Measurements from ENCODE around the gene RGS6. TPM values are rescaled to one million over a fixed set of nuclear protein-coding genes. Genes with fewer than 3 reads are reported as not detected.

The RGS6 gene
- total and polyA plus RNA-seq, 7 donors = 0.19 to 1.6 (median 0.42) TPM

DNA sequence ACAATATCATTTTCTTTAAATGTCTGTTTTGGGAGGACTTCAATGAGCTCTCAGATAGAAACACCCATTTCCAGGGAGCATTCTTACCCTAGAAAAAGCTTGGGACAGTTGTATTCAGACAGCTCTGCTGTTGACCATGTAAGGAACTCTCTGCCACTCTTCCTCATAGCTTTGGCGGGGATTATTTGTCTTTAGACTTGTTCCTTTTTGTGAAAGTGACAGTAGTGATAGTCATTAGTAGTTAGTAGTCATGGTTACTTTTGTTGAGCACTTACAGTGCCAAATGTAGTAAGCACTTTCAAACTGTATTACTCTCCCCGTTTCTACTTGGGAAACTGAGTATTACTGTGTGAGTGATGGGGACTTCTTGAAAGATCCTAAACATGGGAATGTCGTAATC is 167.3 kb downstream of the RGS6 start:
- WGBS, 3 donors = 73 to 76% (median 76%) methylated on average over 3 of the region's 3 CpGs
- H3K27me3 ChIP-seq (ENCODE audit: insufficient read depth in 3 of 3, low read length in 2 of 3) = no peaks in the 10 kb centered on the region
- no peak for TF ChIP-seq CTCF (IDR thresholded peaks at IDR 0.05)
- no peak overlapping the region for H3K4me3 ChIP-seq
- ATAC-seq (no peak), DNase-seq (no peak)
- H3K27ac ChIP-seq = no peak overlapping the region
- no peaks in the 10 kb centered on the region for H3K4me1 ChIP-seq
- H3K9me3 ChIP-seq = no peaks in the 10 kb centered on the region
- no peaks in the 10 kb centered on the region for H3K36me3 ChIP-seq (ENCODE audit: insufficient read depth in 1 of 2, low read depth in 1 of 2)
- intact Hi-C loops (cut with DNase I) = no loop called here

GRCh38 chr14:72104011-72104613 is 171.9 kb downstream of the RGS6 start:
- ATAC-seq = no peak
- Histone ChIP-seq H3K4me1 (no peaks in the 10 kb centered on the region), H3K27ac (no peak overlapping the region), H3K4me3 (no peak overlapping the region), H3K9me3 (no peaks in the 10 kb centered on the region), H3K36me3 (ENCODE audit: insufficient read depth in 1 of 2, low read depth in 1 of 2) (no peaks in the 10 kb centered on the region), H3K27me3 (ENCODE audit: insufficient read depth in 3 of 3, low read length in 2 of 3) (no peaks in the 10 kb centered on the region)
- DNase-seq = no peak
- intact Hi-C loops (cut with DNase I) = no loop called here
- TF ChIP-seq CTCF (IDR thresholded peaks at IDR 0.05) = peak; percentile 12
- WGBS, 3 donors = 50 to 55% (median 55%) methylated on average over 12 of the region's 12 CpGs

DNA sequence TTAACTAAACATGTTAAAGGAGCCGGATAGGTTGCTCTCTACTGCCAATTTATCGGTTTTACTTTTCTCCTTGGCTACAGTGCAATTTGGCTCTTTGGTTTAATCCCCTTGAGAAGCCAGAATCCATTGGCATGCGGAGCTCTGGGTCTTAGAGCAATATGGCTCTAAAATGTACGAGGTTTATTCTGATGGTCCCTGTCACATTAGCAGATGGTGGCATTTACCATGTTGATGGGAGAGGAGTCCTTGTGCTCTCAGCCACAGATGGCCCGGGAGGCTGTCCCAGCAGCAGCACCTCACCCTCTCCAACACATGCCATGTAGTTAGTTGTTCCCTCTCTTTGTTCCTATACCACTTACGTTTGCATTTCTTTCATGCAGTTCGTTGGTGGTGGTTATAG is 179.7 kb downstream of the RGS6 start:
- no peak for TF ChIP-seq CTCF (IDR thresholded peaks at IDR 0.05)
- H3K27ac ChIP-seq = no peak overlapping the region
- no peaks in the 10 kb centered on the region for H3K4me1 ChIP-seq
- WGBS, 3 donors = 68 to 71% (median 71%) methylated on average over 7 of the region's 7 CpGs
- intact Hi-C loops (cut with DNase I) = no loop called here
- H3K36me3 ChIP-seq (ENCODE audit: insufficient read depth in 1 of 2, low read depth in 1 of 2) = no peaks in the 10 kb centered on the region
- H3K4me3 ChIP-seq = no peak overlapping the region
- no peaks in the 10 kb centered on the region for H3K27me3 ChIP-seq (ENCODE audit: insufficient read depth in 3 of 3, low read length in 2 of 3)
- no peaks in the 10 kb centered on the region for H3K9me3 ChIP-seq
- ATAC-seq (no peak), DNase-seq (no peak)

DNA sequence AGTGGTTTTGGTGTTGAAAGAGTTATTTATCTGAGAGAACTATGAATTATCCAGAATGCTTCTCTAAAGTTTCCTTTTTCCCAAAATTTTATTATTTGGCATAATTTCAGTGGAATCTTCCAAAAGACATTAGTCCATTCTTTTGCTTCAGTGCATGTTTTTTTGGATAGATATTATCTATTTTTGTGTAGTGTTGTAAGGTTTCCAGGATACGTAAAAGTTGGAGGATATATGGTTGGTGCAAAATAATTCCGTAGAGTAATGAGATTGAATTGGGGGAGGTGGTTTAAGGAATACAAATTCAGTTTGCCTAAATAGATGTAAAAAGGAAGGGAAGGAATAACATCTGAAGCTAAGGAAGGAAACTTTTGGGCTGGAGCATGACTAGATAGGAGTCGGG is 186.6 kb downstream of the RGS6 start:
- H3K9me3 ChIP-seq = no peaks in the 10 kb centered on the region
- WGBS, 3 donors = 76 to 79% (median 79%) methylated on average over 3 of the region's 3 CpGs
- H3K27ac ChIP-seq = no peak overlapping the region
- intact Hi-C loops (cut with DNase I) = no loop called here
- no peaks in the 10 kb centered on the region for H3K27me3 ChIP-seq (ENCODE audit: insufficient read depth in 3 of 3, low read length in 2 of 3)
- DNase-seq = no peak
- no peaks in the 10 kb centered on the region for H3K36me3 ChIP-seq (ENCODE audit: insufficient read depth in 1 of 2, low read depth in 1 of 2)
- TF ChIP-seq CTCF (IDR thresholded peaks at IDR 0.05) = no peak
- ATAC-seq = no peak
- H3K4me1 ChIP-seq = no peaks in the 10 kb centered on the region
- H3K4me3 ChIP-seq = no peak overlapping the region

GRCh38 chr14:72120315-72120714 is 188.1 kb downstream of the RGS6 start:
- no peaks in the 10 kb centered on the region for H3K9me3 ChIP-seq
- H3K27me3 ChIP-seq (ENCODE audit: insufficient read depth in 3 of 3, low read length in 2 of 3) = no peaks in the 10 kb centered on the region
- 80 to 89% (median 85%) methylated on average over 3 of the region's 3 CpGs for WGBS, 3 donors
- no peak overlapping the region for H3K27ac ChIP-seq
- no peak for TF ChIP-seq CTCF (IDR thresholded peaks at IDR 0.05)
- no peak overlapping the region for H3K4me3 ChIP-seq
- DNase-seq = no peak
- H3K36me3 ChIP-seq (ENCODE audit: insufficient read depth in 1 of 2, low read depth in 1 of 2) = no peaks in the 10 kb centered on the region
- intact Hi-C loops (cut with DNase I) = no loop called here
- no peaks in the 10 kb centered on the region for H3K4me1 ChIP-seq
- ATAC-seq = no peak
